GM12891 (cell line): ENCODE data around the gene DNAJC9.

ENCODE experiments used
- PAX5 ChIP-seq: IDR thresholded peaks from 2 replicates; pipeline ENCODE4 v1.6.1; 2011; ENCODE audit warnings: low read length, moderate library complexity, mild to moderate bottlenecking; ENCODE audit not compliant: insufficient read depth, severe bottlenecking
- POLR2A ChIP-seq: IDR thresholded peaks from 2 replicates; pipeline ENCODE4 v1.6.1; 2011; ENCODE audit warnings: low read depth, low read length, control low read depth
- POLR2AphosphoS5 ChIP-seq: IDR thresholded peaks from 2 replicates; pipeline ENCODE4 v1.6.1; 2011; ENCODE audit warnings: low read depth, low read length, control low read depth
- POU2F2 ChIP-seq: IDR thresholded peaks from 2 replicates; pipeline ENCODE4 v1.6.1; 2011; ENCODE audit warnings: low read depth, mild to moderate bottlenecking, control low read depth, low read length, moderate library complexity
- SPI1 ChIP-seq: IDR thresholded peaks from 2 replicates; pipeline ENCODE4 v1.6.1; 2011; ENCODE audit warnings: low read depth, low read length, control low read depth
- TAF1 ChIP-seq: IDR thresholded peaks from 2 replicates; pipeline ENCODE4 v1.6.1; 2011; ENCODE audit warnings: low read depth, low read length, control low read depth

DNA sequence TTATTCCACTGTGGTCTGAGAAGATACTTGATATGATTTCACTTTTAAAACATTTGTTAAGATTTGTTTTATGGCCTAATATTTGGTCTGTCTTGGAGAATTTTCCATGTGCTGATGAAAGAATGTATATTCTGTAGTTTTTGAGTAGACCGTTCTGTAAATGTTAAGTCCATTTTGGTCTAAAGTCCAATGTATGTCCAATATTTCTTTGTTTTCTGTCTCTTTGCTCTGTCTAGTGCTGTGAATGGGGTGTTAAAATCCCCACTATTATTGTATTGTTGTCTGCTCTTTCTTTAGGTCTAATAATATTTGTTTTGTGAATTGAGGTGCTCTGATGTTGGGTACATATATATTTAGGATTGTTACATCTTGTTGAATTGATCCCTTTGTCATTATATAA, 31.3 kb downstream of the DNAJC9 start:
- TF ChIP-seq POLR2A (no peak), POLR2AphosphoS5 (no peak), PAX5 (no peak), TAF1 (no peak), SPI1 (no peak), POU2F2 (no peak)
